ENCODE measurements around the gene PRXL2B. TPM values are rescaled to one million over a fixed set of nuclear protein-coding genes. Genes with fewer than 3 reads are reported as not detected.

The PRXL2B gene
- total and polyA plus RNA-seq, 3 donors from 2014 or later: 16.5 to 25.1 (median 20.9) TPM

DNA sequence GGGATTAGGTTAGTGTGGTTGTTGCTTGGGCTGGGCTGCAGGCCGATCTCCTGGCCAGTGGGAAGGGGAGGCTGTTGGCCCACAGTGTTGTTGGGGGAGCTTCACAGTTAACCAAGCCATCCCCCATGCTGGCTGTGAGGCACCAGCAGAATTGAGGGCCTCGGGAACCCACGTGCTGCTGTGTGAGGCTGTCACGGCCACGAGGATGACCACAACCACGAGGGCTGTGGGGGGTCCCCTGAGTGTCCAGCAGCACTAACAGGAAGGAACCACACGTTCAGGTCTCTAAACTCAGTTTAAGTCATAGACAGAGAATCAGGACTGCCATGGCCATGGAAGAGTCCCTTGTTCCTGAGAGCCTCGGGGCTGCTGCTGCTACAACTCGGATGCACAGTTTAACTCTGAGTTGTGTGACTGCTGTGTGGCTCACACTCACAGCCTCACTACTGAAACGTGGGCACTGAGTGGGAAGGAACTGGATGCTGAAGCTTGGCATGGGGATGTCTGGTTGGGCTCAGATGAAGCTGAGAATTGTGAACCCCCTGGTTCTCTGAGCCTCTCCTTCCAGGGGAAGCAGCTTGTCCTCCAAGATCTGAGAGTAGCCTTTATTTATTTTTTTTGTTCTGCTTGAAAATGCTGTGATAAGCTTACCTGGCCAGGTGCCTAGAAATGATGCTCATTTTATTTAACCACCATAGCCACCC, 51.0 kb downstream of the PRXL2B start:
- Histone ChIP-seq H3K27ac (no peak overlapping the region), H3K27me3 (no peaks in the 10 kb centered on the region), H3K4me3 (no peak overlapping the region), H3K36me3 (ENCODE audit: low read depth, missing control alignments) (no peaks in the 10 kb centered on the region), H3K4me1 (peaks cover 26% of the 10 kb centered on the region), H3K9me3 (no peaks in the 10 kb centered on the region)
- intact Hi-C loops (cut with DNase I; ENCODE audit: low total_unique reads): no loop called here
- 52 to 54% methylated on average over 4 to 10 of the region's 10 CpGs for WGBS, 2 donors
- TF ChIP-seq, protein P1, sequence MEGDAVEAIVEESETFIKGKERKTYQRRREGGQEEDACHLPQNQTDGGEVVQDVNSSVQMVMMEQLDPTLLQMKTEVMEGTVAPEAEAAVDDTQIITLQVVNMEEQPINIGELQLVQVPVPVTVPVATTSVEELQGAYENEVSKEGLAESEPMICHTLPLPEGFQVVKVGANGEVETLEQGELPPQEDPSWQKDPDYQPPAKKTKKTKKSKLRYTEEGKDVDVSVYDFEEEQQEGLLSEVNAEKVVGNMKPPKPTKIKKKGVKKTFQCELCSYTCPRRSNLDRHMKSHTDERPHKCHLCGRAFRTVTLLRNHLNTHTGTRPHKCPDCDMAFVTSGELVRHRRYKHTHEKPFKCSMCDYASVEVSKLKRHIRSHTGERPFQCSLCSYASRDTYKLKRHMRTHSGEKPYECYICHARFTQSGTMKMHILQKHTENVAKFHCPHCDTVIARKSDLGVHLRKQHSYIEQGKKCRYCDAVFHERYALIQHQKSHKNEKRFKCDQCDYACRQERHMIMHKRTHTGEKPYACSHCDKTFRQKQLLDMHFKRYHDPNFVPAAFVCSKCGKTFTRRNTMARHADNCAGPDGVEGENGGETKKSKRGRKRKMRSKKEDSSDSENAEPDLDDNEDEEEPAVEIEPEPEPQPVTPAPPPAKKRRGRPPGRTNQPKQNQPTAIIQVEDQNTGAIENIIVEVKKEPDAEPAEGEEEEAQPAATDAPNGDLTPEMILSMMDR (IDR thresholded peaks at IDR 0.05): no peak
- TF ChIP-seq POLR2A (IDR thresholded peaks at IDR 0.05): no peak
- no peak for DNase-seq

DNA sequence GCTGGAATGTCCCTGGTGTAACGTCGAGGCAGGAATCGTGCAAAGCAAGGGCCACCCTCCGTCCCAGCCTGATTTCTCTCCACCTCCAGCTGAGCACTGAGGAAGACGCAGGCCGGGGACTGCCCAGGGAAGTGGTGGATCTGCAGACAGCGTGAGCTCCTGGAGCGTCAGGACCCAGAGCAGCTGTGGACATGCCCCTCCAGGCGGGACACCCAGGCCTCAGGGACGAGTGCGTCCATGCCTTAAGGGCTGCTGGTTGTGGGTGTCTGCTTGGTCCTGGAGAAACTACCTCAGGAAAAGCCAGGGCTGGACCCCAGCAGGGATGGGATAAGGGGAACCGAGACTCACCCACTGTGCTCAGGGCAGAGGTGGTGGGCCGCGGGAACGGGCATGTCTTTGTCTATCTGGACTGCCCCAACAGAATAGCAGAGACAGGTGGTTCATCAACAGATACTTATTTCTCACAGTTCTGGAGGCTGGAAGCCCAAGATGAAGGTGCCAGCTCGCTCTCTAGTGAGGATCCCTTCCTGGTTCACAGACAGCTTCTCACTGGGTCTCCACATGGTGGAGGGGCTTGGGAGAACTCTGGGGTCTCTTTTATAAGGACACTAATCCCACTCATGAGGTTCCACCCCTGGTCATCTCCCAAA, 52.0 kb downstream of the PRXL2B start:
- Histone ChIP-seq H3K4me3 (no peak overlapping the region), H3K4me1 (peaks cover 22% of the 10 kb centered on the region)
- intact Hi-C loops (cut with DNase I; ENCODE audit: low total_unique reads): no loop called here

GRCh38 chr1:2639203-2639602, 52.6 kb downstream of the PRXL2B start:
- no peak overlapping the region for H3K27ac ChIP-seq
- H3K4me1 ChIP-seq: peaks cover 18% of the 10 kb centered on the region
- no peak for DNase-seq
- H3K36me3 ChIP-seq (ENCODE audit: low read depth, missing control alignments): no peaks in the 10 kb centered on the region
- TF ChIP-seq, protein P1 (IDR thresholded peaks at IDR 0.05): no peak
- no peak for TF ChIP-seq POLR2A (IDR thresholded peaks at IDR 0.05)
- WGBS, 2 donors: 52 to 58% methylated on average over 11 of the region's 11 CpGs
- no peaks in the 10 kb centered on the region for H3K27me3 ChIP-seq
- no peaks in the 10 kb centered on the region for H3K9me3 ChIP-seq
- no peak overlapping the region for H3K4me3 ChIP-seq
- intact Hi-C loops (cut with DNase I; ENCODE audit: low total_unique reads): no loop called here

More for the DNA sequence above, 52.0 kb downstream of the PRXL2B start:
- no peaks in the 10 kb centered on the region for H3K36me3 ChIP-seq (ENCODE audit: low read depth, missing control alignments)
- no peak overlapping the region for H3K27ac ChIP-seq
- 63 to 69% methylated on average over 6 to 16 of the region's 16 CpGs for WGBS, 2 donors
- TF ChIP-seq, protein P1 (IDR thresholded peaks at IDR 0.05): no peak
- TF ChIP-seq POLR2A (IDR thresholded peaks at IDR 0.05): no peak
- DNase-seq: no peak
- H3K27me3 ChIP-seq: no peaks in the 10 kb centered on the region
- no peaks in the 10 kb centered on the region for H3K9me3 ChIP-seq

- TF ChIP-seq, protein P1 (IDR thresholded peaks at IDR 0.05): no peak
- TF ChIP-seq POLR2A (IDR thresholded peaks at IDR 0.05): no peak
- Histone ChIP-seq H3K36me3 (ENCODE audit: low read depth, missing control alignments) (no peaks in the 10 kb centered on the region), H3K4me1 (peaks cover 17% of the 10 kb centered on the region), H3K27me3 (no peaks in the 10 kb centered on the region), H3K9me3 (no peaks in the 10 kb centered on the region), H3K4me3 (no peak overlapping the region), H3K27ac (no peak overlapping the region)
- WGBS, 2 donors: 73 to 86% methylated on average over 16 to 26 of the region's 26 CpGs
- DNase-seq: no peak
- intact Hi-C loops (cut with DNase I; ENCODE audit: low total_unique reads): no loop called here
These were observed 53.3 kb downstream of the PRXL2B start for GRCh38 chr1:2639607-2640521.
